Activated T-cell treated with anti-CD3 and anti-CD28 coated beads, Interleukin-2, amount 50 U/mL, for 24 hours (primary cell): ENCODE results near the gene PLVAP.
A peak's percentile ranks its signal among the peaks of the same experiment; 100 is the strongest.

ENCODE experiments used
- DNase-seq: peaks from one replicate; pipeline ENCODE4 v3.0.0-alpha.2; 2020
- H3K27ac Mint-ChIP-seq: 2 replicates; pipeline ENCODE4 v1.8.0; 2020; ENCODE audit warnings: mild to moderate bottlenecking, mixed read lengths
- H3K27me3 Mint-ChIP-seq: 2 replicates; pipeline ENCODE4 v1.8.0; 2020; ENCODE audit warnings: mixed read lengths
- H3K36me3 Mint-ChIP-seq: 2 replicates; pipeline ENCODE4 v1.8.0; 2020; ENCODE audit warnings: low read depth, mixed read lengths
- H3K4me1 Mint-ChIP-seq: 2 replicates; pipeline ENCODE4 v1.8.0; 2020; ENCODE audit warnings: low read depth, mixed read lengths
- H3K4me3 Mint-ChIP-seq: 2 replicates; pipeline ENCODE4 v1.8.0; 2020; ENCODE audit warnings: mild to moderate bottlenecking, moderate library complexity, mixed read lengths
- H3K9me3 Mint-ChIP-seq: 2 replicates; pipeline ENCODE4 v1.8.0; 2020; ENCODE audit warnings: mixed read lengths

Gene PLVAP

GRCh38 chr19:17376935-17377600 lies at the start of gene PLVAP:
PLVAP (minus strand) TSS chr19:17377342; CDS start chr19:17377288, 54 bp downstream.
- H3K27ac Mint-ChIP-seq: no peak within 1 kb of the TSS
- peaks cover 23% of the 10 kb centered on the region for H3K27me3 Mint-ChIP-seq
- H3K4me1 Mint-ChIP-seq: no peaks in the 10 kb centered on the region
- H3K9me3 Mint-ChIP-seq: peaks cover 2% of the 10 kb centered on the region
- no peak within 1 kb of the TSS for H3K4me3 Mint-ChIP-seq
- DNase-seq: no peak
- H3K36me3 Mint-ChIP-seq: no peaks in the 10 kb centered on the region

GRCh38 chr19:17424743-17425365 lies 47.7 kb upstream of the PLVAP start:
- Mint-ChIP-seq H3K9me3 (no peaks in the 10 kb centered on the region), H3K4me3 (no peak overlapping the region), H3K27me3 (no peaks in the 10 kb centered on the region), H3K36me3 (peaks cover 16% of the 10 kb centered on the region), H3K4me1 (peaks cover 11% of the 10 kb centered on the region), H3K27ac (no peak overlapping the region)
- DNase-seq: peak; percentile 49

- H3K4me3 Mint-ChIP-seq: no peak overlapping the region
- H3K9me3 Mint-ChIP-seq: no peaks in the 10 kb centered on the region
- no peak for DNase-seq
- no peaks in the 10 kb centered on the region for H3K27me3 Mint-ChIP-seq
- no peak overlapping the region for H3K27ac Mint-ChIP-seq
- peaks cover 21% of the 10 kb centered on the region for H3K4me1 Mint-ChIP-seq
- peaks cover 18% of the 10 kb centered on the region for H3K36me3 Mint-ChIP-seq
These were observed 46.5 kb upstream of the PLVAP start for GRCh38 chr19:17423429-17424208.

- Mint-ChIP-seq H3K27ac (no peak overlapping the region), H3K27me3 (no peaks in the 10 kb centered on the region), H3K4me3 (no peak overlapping the region)
These were observed 44.8 kb upstream of the PLVAP start for GRCh38 chr19:17421942-17422341.

DNA sequence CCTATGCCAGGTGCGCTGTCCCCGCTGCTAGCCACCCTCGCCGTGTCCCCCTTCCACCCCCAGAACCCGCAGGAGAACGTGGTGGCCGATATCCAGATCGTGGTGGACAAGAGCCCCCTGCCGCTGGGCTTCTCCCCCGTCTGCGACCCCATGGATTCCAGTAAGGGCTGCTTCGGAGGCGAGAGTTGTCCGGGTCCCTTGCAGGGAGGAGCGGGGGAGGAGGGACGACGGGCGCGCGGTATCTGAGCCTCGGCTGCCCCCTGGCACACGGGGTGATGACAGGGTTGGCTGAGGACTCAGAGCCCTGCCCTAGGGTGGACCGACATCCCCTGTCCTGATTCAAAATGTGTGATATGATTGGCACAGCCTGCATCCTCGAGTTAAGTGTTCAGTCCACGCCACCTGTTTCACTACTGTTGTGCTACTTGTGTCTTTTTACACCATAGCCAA lies 43.4 kb upstream of the PLVAP start:
- Mint-ChIP-seq H3K4me3 (peak overlapping the region; percentile 89), H3K4me1 (peaks cover 22% of the 10 kb centered on the region), H3K9me3 (no peaks in the 10 kb centered on the region), H3K36me3 (peaks cover 29% of the 10 kb centered on the region), H3K27me3 (no peaks in the 10 kb centered on the region), H3K27ac (peak overlapping the region; percentile 85)
- no peak for DNase-seq

More at GRCh38 chr19:17421942-17422341, 44.8 kb upstream of the PLVAP start:
- Mint-ChIP-seq H3K4me1 (peaks cover 22% of the 10 kb centered on the region), H3K36me3 (peaks cover 20% of the 10 kb centered on the region), H3K9me3 (no peaks in the 10 kb centered on the region)
- no peak for DNase-seq

DNA sequence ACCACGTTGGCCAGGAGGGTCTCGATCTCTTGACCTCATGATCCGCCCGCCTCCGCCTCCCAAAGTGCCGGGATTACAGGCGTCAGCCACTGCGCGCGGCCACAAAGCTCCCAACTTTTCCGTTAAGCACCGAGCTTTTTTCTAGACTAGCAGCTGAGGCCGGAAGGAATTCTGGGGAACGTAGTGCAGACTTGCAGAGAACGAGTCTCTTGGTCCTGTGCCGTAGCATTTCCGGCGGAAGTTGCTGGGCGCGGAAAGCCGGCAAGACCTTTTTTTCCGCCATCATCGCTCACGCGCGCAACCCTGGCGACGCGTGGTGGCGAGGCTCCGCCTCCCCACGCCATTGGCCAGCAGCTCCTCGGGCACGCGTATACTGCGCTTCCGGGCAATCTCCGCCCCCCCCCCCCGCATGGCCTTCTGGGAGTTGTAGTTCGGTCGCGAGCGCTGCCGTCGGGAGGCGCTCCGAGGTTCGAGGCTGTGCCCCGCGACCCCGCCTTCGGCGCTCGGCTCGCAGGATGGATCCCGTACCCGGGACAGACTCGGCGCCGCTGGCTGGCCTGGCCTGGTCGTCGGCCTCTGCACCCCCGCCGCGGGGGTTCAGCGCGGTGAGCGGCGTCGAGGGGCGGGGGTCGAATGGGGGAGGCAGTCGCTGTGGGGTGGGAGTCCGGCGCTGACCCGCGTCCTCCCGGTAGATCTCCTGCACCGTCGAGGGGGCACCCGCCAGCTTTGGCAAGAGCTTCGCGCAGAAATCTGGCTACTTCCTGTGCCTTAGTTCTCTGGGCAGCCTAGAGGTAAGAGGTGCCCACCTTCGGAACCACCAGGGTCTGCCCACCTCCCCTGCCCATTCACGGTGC lies 42.7 kb upstream of the PLVAP start, which contains the start of gene MVB12A:
Gene MVB12A, plus strand, starts transcription at position 427 of the 854 bp plus-strand sequence. Its CDS starts 89 bp downstream, at position 516.
- no peaks in the 10 kb centered on the region for H3K9me3 Mint-ChIP-seq
- DNase-seq: peak; percentile 94
- H3K36me3 Mint-ChIP-seq: peaks cover 35% of the 10 kb centered on the region
- peak within 1 kb of the TSS; percentile 95 for H3K27ac Mint-ChIP-seq
- no peaks in the 10 kb centered on the region for H3K27me3 Mint-ChIP-seq
- H3K4me1 Mint-ChIP-seq: peaks cover 22% of the 10 kb centered on the region
- peak within 1 kb of the TSS; percentile 89 for H3K4me3 Mint-ChIP-seq

DNA sequence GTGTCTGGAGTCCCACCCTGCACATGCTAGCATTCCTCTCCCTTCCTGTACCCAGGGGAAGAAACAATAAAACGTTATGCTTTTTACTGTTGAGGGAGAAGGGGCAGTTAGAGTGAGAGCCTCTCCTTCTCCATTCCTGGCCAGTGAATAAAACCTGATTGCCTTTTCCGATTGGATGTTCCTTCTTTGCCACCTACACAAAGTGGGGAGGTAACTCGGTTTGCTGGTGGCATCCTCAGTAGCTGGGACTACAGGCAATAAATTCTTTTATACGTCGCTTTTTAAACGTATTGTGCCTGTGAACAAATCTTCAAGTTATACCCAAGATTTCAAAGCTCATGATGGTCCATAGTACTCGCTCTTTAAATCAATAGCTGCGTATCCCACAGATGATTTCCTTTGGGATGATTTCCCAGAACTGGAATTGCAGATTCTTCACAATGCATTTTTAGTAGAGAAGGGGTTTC lies 42.0 kb upstream of the PLVAP start:
- DNase-seq: no peak
- Mint-ChIP-seq H3K27ac (peak overlapping the region; percentile 95), H3K9me3 (no peaks in the 10 kb centered on the region), H3K36me3 (peaks cover 42% of the 10 kb centered on the region), H3K4me3 (peak overlapping the region; percentile 89), H3K27me3 (no peaks in the 10 kb centered on the region), H3K4me1 (peaks cover 20% of the 10 kb centered on the region)

GRCh38 chr19:17418710-17419109 lies 41.6 kb upstream of the PLVAP start:
- Mint-ChIP-seq H3K4me1 (peaks cover 18% of the 10 kb centered on the region), H3K9me3 (no peaks in the 10 kb centered on the region), H3K27me3 (no peaks in the 10 kb centered on the region), H3K4me3 (peak overlapping the region; percentile 89), H3K36me3 (peaks cover 45% of the 10 kb centered on the region), H3K27ac (peak overlapping the region; percentile 95)
- DNase-seq: no peak

DNA sequence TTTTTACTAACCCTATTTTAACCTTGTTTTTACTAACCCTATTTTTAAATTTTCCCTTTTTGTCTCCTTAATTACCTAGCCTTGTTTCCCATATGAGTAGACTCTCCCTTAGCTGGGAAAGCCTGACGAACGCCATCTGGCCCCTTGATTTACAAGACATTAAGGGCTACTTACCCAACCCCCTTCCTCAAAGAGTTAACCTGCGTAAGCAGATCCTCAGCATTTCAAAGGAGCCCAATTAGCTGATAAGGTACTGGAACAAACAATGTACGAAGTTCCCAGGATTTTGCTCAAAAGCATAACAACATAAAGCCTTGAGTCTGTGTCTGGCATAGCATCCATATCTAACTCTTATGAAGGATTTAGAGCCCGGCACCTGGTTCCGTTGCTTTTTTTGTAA lies 38.0 kb upstream of the PLVAP start:
- no peak for DNase-seq
- no peaks in the 10 kb centered on the region for H3K9me3 Mint-ChIP-seq
- peak overlapping the region; percentile 6 for H3K27ac Mint-ChIP-seq
- H3K4me1 Mint-ChIP-seq: peaks cover 16% of the 10 kb centered on the region
- H3K27me3 Mint-ChIP-seq: no peaks in the 10 kb centered on the region
- no peak overlapping the region for H3K4me3 Mint-ChIP-seq
- H3K36me3 Mint-ChIP-seq: peaks cover 51% of the 10 kb centered on the region

DNA sequence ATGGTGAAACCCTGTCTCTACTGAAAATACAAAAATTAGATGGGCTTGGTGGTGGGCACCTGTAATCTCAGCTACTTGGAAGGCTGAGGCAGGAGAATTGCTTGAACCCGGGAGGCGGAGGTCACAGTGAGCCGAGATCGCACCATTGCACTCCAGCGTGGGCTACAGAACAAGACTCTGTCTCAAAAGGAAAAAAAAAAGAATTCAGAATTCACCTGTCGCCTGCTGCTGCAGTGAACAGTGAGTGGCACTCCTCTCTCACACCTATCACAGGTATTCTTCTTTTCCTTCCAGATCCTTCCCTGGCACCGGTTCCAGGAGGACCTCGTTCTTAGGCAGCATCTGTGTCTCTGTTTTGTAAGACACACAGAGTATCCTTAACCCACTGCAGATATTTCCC lies 37.0 kb upstream of the PLVAP start:
- no peaks in the 10 kb centered on the region for H3K27me3 Mint-ChIP-seq
- DNase-seq: no peak
- peaks cover 10% of the 10 kb centered on the region for H3K4me1 Mint-ChIP-seq
- no peak overlapping the region for H3K27ac Mint-ChIP-seq
- no peak overlapping the region for H3K4me3 Mint-ChIP-seq
- peaks cover 48% of the 10 kb centered on the region for H3K36me3 Mint-ChIP-seq
- no peaks in the 10 kb centered on the region for H3K9me3 Mint-ChIP-seq

DNA sequence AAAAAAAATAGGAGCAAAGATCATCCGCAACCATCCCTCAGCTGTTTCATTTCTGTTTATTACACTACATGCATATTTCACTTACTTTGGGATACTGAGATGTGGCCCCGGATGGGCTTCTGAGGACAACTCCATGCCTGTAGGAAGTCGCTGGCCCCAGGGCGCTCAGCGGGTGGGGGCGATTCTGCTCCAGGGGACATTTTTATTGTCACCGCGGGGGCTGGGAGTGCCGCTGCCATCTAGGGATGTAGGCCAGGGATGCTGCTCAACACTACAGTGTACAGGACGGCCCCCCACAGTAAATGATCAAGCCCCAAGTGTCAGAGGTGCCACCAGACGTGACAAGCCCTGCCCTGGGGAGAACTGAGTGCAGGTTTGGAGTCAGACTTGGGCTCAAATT lies 34.7 kb upstream of the PLVAP start:
- Mint-ChIP-seq H3K4me1 (peaks cover 17% of the 10 kb centered on the region), H3K9me3 (no peaks in the 10 kb centered on the region), H3K27me3 (no peaks in the 10 kb centered on the region), H3K36me3 (peaks cover 50% of the 10 kb centered on the region), H3K4me3 (no peak overlapping the region), H3K27ac (no peak overlapping the region)
- DNase-seq: no peak

DNA sequence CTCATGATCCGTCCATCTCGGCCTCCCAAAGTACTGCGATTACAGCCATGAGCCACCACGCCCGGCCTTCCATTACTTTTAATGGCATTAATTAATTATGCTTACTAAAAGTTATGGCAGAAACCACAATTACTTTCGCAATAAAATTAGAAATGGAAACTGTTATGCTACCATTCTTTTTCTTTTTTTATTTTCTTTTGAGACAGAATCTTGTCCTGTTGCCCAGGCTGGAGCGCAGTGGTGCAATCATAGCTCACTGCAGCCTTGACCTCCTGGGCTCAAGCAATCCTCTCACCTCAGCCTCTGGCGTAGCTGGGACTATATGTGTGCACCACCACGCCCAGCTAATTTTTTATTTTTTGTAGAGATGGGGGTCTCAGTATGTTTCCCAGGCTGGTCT lies 32.8 kb upstream of the PLVAP start:
- H3K27me3 Mint-ChIP-seq: no peaks in the 10 kb centered on the region
- H3K4me3 Mint-ChIP-seq: no peak overlapping the region
- DNase-seq: no peak
- no peak overlapping the region for H3K27ac Mint-ChIP-seq
- peaks cover 33% of the 10 kb centered on the region for H3K4me1 Mint-ChIP-seq
- H3K9me3 Mint-ChIP-seq: no peaks in the 10 kb centered on the region
- H3K36me3 Mint-ChIP-seq: peaks cover 54% of the 10 kb centered on the region

DNA sequence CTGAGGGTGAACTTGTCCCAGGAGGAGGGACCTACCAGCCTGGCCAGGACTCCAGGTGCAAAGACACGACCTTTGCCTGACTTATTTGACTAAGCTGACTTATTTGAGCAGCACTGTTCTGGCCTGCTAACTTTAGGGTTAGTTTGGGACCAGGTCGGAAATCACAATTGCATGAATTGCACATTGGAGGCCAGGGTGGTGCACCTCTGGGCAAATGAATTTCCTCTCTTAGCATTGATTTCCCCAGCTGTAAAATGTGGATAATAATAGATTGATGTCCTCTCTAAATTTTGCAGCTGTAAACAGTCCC lies 29.7 kb upstream of the PLVAP start:
- H3K27me3 Mint-ChIP-seq: no peaks in the 10 kb centered on the region
- peak overlapping the region; percentile 96 for H3K27ac Mint-ChIP-seq
- H3K9me3 Mint-ChIP-seq: no peaks in the 10 kb centered on the region
- peaks cover 42% of the 10 kb centered on the region for H3K36me3 Mint-ChIP-seq
- H3K4me1 Mint-ChIP-seq: peaks cover 46% of the 10 kb centered on the region
- DNase-seq: no peak
- H3K4me3 Mint-ChIP-seq: peak overlapping the region; percentile 81
